GM18951 (cell line): ENCODE data around the gene XIRP1.
"Not testable (repeated sequence)": the region's sequence is repeated elsewhere in the genome, so short reads cannot be mapped to it uniquely, and the experiment has no call there.

Experiments
- POLR2A ChIP-seq: IDR thresholded peaks from 4 replicates; pipeline ENCODE4 v1.6.1; 2011; ENCODE audit warnings: mild to moderate bottlenecking; ENCODE audit not compliant: insufficient read length, insufficient read depth; ENCODE audit errors: extremely low read depth
- in situ Hi-C: fragments of 300-500 bp; cut with MboI; formaldehyde crosslinking; loops from one replicate; pipeline ENCODE4 v1.12.0; 2022; ENCODE audit warnings: low sequenced_read_pairs, mixed read lengths, inconsistent platforms; ENCODE audit not compliant: unreplicated experiment

XIRP1 gene

DNA sequence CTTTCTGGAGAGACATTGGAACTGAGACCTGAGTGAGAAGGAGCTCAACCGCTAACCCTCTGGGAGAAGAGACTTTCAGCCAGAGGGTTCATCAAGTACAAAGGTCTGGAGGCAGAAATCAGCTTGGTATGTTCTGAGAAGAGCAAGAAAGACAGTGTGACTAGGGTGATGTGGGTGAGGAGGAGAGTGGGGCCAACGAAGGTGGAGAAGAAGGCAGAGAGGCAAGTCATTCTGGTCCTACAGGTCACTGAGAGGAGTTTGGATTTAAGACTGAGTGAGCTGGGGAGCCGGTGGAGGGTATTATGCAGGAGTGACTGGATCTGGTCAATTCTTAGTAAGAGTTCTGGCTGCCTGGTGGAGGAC, 12.2 kb downstream of the XIRP1 start:
- TF ChIP-seq POLR2A, result no peak
- in situ Hi-C loops, result loop anchor here (25.0 kb wide), 1 partner anchor 207 kb away; the partner anchor contains the start of gene SLC25A38

- no peak for TF ChIP-seq POLR2A
- in situ Hi-C loops, result loop anchor here (25.0 kb wide), 1 partner anchor 209 kb away; the partner anchor contains the start of gene SLC25A38
Measured at GRCh38 chr3:39178553-39178952, 13.8 kb downstream of the XIRP1 start.

DNA sequence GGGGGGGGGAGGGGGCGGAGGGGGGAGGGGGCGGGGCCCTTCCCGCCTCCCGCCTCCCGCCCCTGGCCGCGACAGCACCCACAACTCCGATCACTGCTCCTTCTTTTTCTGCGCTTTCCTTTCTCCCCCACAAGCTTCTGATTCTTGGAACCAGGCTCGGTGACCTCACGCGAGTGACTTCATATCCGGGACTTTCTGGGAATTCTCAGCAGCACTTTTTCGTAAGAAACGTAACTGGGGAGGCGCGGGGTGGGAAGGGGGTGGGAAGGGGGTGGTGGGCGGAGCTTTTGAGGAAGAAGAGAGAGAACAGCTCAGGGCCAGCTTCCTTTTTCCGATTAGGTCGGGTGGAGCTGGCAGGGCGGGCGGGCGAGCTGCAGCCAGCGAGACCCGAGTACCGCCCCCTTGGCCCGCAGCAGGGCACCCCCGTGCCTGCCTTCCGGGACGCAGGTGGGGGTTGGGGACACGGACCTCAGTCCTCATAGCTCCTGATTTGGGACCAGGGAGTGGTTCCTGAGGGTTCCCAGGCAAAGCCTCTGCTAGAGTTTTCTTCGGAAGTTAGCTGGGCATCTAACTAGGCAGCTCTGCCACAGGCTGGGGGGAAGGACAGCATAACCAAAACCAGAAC, 14.6 kb downstream of the XIRP1 start:
- in situ Hi-C loops, result loop anchor here (25.0 kb wide), 1 partner anchor 209 kb away; the partner anchor contains the start of gene SLC25A38
- TF ChIP-seq POLR2A, result peak; percentile 66

GRCh38 chr3:39176025-39176714, 16.2 kb downstream of the XIRP1 start:
- TF ChIP-seq POLR2A, result no peak
- in situ Hi-C loops, result loop anchor here (25.0 kb wide), 1 partner anchor 211 kb away; the partner anchor contains the start of gene SLC25A38

DNA sequence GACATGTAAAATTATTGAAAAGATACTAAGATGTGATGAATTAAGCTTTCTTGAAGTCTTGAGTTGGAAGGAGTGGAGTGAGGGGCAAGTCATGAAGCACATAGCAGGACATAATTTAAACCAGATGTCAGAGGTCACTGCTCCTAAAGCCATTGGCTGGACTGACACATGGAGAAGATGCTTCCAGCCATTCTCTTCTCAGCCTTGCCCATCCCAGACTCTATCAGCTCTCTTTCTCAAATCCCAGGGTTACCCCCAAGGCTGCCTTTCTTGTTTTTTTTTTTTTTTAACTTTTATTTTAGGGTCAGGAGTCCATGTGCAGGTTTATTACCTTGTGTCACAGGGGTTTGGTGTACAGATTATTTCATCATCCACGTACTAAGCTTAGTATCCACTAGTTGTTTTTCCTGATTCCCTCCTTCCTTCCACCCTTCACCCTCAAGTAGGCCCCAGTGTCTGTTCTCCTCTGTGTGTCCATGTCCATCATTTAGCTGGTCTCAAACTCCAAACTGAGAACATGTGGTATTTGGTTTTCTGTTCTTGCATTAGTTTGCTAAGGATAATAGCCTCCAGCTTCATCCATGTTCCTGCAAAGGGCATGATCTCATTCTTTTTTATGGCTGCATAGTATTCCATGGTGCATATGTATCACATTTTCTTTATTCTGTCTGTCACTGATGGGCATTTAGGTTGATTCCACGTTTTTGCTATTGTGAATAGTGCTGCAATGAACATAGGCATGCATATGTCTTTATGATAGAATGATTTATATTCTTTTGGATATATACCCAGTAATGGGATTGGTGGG, 18.9 kb downstream of the XIRP1 start:
- in situ Hi-C loops, result no loop called here
- no peak for TF ChIP-seq POLR2A

DNA sequence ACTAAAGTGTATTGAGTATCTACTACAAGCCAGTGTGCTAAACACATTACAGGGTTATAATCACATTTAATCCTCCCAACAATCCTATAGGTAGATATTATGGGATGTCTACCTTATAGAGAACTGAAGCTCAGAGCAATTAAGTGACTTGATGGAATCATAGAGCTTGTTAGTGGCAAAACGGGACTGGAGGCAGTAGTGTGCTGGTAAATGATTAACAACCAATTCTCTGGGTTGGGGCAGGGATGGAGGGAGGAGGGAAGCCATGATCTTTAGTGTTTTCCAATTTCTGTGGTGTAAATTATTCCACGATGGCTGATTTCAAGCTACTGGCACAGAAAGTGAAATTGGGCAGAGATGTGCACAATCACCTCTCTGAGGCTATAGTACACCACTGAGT, 20.5 kb downstream of the XIRP1 start:
- TF ChIP-seq POLR2A, result no peak
- in situ Hi-C loops, result no loop called here

DNA sequence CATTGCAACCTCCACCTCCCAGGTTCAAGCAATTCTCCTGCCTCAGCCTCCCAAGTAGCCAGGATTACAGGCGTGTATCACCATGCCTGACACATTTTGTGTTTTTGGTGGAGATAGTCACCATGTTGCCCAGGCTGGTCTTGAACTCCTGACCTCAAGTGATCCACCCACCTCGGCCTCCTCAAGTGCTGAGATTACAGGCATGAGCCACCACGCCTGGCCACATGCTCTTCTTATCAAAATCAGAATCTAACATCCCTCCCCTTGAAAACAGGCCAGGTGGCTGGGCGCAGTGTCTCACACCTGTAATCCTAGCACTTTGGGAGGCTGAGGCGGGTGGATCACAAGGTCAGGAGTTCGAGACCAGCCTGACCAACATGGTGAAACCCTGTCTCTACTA, 21.5 kb downstream of the XIRP1 start:
- in situ Hi-C loops, result not testable (repeated sequence)

GRCh38 chr3:39170461-39170860, 21.9 kb downstream of the XIRP1 start:
- in situ Hi-C loops, result no loop called here
- no peak for TF ChIP-seq POLR2A

GRCh38 chr3:39169712-39170111, 22.7 kb downstream of the XIRP1 start:
- TF ChIP-seq POLR2A, result no peak
- in situ Hi-C loops, result no loop called here

DNA sequence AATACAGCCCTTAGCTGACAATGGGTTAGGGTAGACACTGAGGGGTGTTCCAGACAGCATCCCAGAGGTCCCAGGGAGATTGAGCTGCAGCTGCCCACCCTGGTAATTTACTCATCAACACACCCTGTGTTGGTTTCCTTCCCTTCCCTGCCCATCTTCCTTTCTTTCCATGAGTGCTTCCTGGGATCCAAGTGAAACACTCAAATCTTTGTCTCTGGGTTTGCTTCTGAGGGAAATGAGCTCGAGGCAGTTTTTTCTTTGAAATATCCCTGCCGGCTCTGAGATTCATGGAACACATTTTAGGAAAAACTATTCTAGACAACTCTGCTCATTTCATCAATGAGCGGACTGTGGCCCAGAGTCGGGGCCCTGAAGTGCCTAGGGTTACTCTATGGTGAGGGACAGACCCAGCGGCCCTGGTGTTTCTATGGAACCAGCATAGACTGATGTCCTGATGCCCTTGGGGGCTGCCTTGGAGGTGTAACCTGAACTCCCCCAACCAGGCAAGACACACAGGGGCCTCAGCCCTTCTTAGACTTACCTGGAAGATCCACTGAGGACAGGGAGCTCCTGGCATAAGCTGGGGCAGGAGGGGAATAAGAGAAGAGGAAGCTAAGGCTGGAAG, 24.1 kb downstream of the XIRP1 start:
- in situ Hi-C loops, result no loop called here
- TF ChIP-seq POLR2A, result no peak

- TF ChIP-seq POLR2A, result no peak
- in situ Hi-C loops, result no loop called here
Measured at GRCh38 chr3:39166932-39167532, 25.4 kb downstream of the XIRP1 start.

GRCh38 chr3:39166134-39166710, 26.2 kb downstream of the XIRP1 start:
- TF ChIP-seq POLR2A, result no peak
- in situ Hi-C loops, result no loop called here
